HCT116 (cell line): ENCODE data around the gene URB1.
A peak's percentile ranks its signal among the peaks of the same experiment; 100 is the strongest.

Experiments
- ATF3 ChIP-seq: IDR thresholded peaks from 2 replicates; pipeline ENCODE4 v1.6.1; 2012
- CEBPB ChIP-seq: IDR thresholded peaks from 2 replicates; pipeline ENCODE4 v1.6.1; 2012; ENCODE audit warnings: low read depth
- CTCF ChIP-seq, 3 experiments: fragments of 200-600 bp in 1 of 3; sonication (generic) in 1 of 3; IDR thresholded peaks in 2 of 3; conservative IDR thresholded peaks in 1 of 3; 2 replicates each; pipeline ENCODE4 v1.5.1; 2012 to 2017; ENCODE audit warnings: low read depth in 2 of 3, low read length in 2 of 3, antibody characterized with exemption in 1 of 3, borderline replicate concordance in 1 of 3, control low read depth in 1 of 3, mild to moderate bottlenecking in 1 of 3, mixed read lengths in 1 of 3, mixed run types in 1 of 3, moderate library complexity in 1 of 3; ENCODE audit not compliant: insufficient read depth in 1 of 3
- EZH2 ChIP-seq: fragments of 200-600 bp; sonication (generic); IDR thresholded peaks from 2 replicates; pipeline ENCODE4 v1.6.1; 2017; ENCODE audit warnings: antibody characterized with exemption, mixed run types
- POLR2A ChIP-seq: IDR thresholded peaks from 2 replicates; pipeline ENCODE4 v1.7.0; 2011; ENCODE audit warnings: borderline replicate concordance; ENCODE audit not compliant: insufficient read depth, insufficient read length; ENCODE audit errors: extremely low read depth
- POLR2AphosphoS5 ChIP-seq: IDR thresholded peaks from 2 replicates; pipeline ENCODE4 v1.6.1; 2011; ENCODE audit warnings: mild to moderate bottlenecking, low read depth, low read length, moderate library complexity
- RAD21 ChIP-seq: IDR thresholded peaks from 2 replicates; pipeline ENCODE4 v1.6.1; 2012; ENCODE audit warnings: low read depth, mild to moderate bottlenecking
- SP1 ChIP-seq: IDR thresholded peaks from 2 replicates; pipeline ENCODE4 v1.6.1; 2012; ENCODE audit warnings: low read depth
- YY1 ChIP-seq: IDR thresholded peaks from 2 replicates; pipeline ENCODE4 v1.6.1; 2011; ENCODE audit warnings: low read length, low read depth, moderate library complexity, mild to moderate bottlenecking; ENCODE audit not compliant: insufficient replicate concordance; ENCODE audit errors: extremely low read depth
- ZFX ChIP-seq: fragments of 450-650 bp; IDR thresholded peaks from 2 replicates; pipeline ENCODE4 v1.6.1; 2017
- TF ChIP-seq, protein P1 (sequence below): IDR thresholded peaks from 2 replicates; pipeline ENCODE4 v1.6.1; 2012

DNA sequence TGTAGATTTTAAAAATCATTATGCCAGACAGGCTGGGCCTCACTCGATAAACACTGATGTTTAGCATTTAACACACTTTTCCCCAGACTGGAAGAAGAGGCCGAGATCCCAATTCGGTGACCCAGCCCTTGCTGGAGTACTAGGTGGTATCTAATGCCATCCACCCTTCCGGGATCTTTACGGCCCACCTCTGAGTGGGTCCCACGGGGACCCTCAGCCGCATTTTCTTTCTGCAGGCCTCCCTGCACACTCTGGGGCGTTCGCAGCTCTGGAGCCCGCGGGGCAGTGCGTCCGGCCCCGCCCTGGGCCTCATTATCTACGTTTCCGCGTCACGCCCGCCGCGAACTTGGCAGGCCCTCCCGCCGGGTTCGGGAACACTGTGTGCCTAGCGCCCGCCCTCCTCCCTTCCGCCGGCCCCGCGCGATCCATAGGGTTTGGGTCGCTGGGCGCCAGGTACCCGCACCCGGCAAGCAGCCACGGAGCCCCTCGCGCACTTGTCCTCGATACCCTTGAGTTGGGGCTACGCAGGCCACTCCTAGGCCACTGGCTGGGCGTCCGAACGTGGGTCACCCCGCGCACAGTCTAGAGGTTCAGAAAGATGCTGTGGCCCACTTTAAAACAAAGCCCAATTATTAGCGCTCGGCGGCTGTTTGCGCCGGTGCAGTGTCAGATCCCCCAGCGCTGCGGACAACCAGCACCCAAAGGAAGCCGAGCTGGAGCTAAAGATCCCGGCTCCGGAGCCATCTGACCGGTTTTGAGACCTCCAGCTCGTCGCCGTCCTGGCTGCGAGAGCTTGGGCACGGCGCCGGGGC lies 18.7 kb upstream of the URB1 start:
- TF ChIP-seq RAD21: no peak
- TF ChIP-seq POLR2AphosphoS5: peak; percentile 77
- TF ChIP-seq ATF3: no peak
- no peak for TF ChIP-seq CTCF (IDR thresholded peaks at IDR 0.05 in 2 of 3, conservative IDR thresholded peaks at IDR 0.05 in 1 of 3; ENCODE audit: borderline replicate concordance in 1 of 3, insufficient read depth in 1 of 3, low read depth in 2 of 3, low read length in 2 of 3)
- TF ChIP-seq POLR2A: peak; percentile 41
- no peak for TF ChIP-seq EZH2
- TF ChIP-seq, protein P1, sequence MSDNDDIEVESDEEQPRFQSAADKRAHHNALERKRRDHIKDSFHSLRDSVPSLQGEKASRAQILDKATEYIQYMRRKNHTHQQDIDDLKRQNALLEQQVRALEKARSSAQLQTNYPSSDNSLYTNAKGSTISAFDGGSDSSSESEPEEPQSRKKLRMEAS: no peak
- no peak for TF ChIP-seq YY1
- peak; percentile 78 for TF ChIP-seq ZFX
- TF ChIP-seq CEBPB: no peak
- TF ChIP-seq SP1: no peak
